ENCODE measurements around the gene CCDC183.

DNA sequence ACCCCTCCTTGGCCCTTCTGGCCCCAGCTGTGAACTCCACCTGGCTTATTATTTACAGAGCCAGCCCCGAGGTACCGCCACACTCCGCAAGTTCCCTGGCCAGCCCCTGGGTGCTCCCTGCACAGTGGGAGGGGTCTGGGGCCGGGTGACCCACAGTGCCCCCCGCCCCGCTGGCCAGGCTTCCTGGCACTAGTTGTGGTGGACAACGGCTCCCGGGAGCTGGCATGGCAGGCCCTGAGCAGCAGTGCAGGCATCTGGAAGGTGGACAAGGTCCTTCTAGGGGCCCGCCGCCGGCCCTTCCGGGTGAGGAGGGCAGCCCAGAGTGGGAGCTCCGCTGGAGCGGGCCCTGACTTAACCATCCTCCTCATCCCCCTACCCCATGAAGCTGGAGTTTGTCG lies 59.9 kb downstream of the CCDC183 start:
- TF ChIP-seq POLR2A (IDR thresholded peaks at IDR 0.05; ENCODE audit: low read depth, low read length) (no peak), GABPA (IDR thresholded peaks at IDR 0.05; ENCODE audit: low read depth) (no peak), CTCF (IDR thresholded peaks at IDR 0.05 in 2 of 3, conservative IDR thresholded peaks at IDR 0.05 in 1 of 3; ENCODE audit: control insufficient read depth in 2 of 3, extremely low read depth in 1 of 3, insufficient read depth in 1 of 3, low read depth in 3 of 3, low read length in 3 of 3) (no peak), EP300 (IDR thresholded peaks at IDR 0.05; ENCODE audit: borderline replicate concordance in 1 of 2, control insufficient read depth in 1 of 2, low read depth in 2 of 2, low read length in 2 of 2) (no peak), YY1 (IDR thresholded peaks at IDR 0.05; ENCODE audit: low read depth, low read length) (no peak), ZNF24 (IDR thresholded peaks at IDR 0.05) (no peak), MAX (IDR thresholded peaks at IDR 0.05; ENCODE audit: low read depth, low read length) (no peak), TAF1 (IDR thresholded peaks at IDR 0.05; ENCODE audit: borderline replicate concordance, low read depth, low read length) (no peak), PBX3 (IDR thresholded peaks at IDR 0.05; ENCODE audit: insufficient replicate concordance, low read depth, low read length) (no peak), SMC3 (IDR thresholded peaks at IDR 0.05; ENCODE audit: borderline replicate concordance, low read length) (no peak)
- TF ChIP-seq, protein P1, sequence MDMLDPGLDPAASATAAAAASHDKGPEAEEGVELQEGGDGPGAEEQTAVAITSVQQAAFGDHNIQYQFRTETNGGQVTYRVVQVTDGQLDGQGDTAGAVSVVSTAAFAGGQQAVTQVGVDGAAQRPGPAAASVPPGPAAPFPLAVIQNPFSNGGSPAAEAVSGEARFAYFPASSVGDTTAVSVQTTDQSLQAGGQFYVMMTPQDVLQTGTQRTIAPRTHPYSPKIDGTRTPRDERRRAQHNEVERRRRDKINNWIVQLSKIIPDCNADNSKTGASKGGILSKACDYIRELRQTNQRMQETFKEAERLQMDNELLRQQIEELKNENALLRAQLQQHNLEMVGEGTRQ (IDR thresholded peaks at IDR 0.05; ENCODE audit: borderline replicate concordance, low read depth, low read length), result no peak
